ENCODE data around the gene CIAO2A. TPM values are rescaled to one million over a fixed set of nuclear protein-coding genes. Genes with fewer than 3 reads are reported as not detected.
A peak's percentile ranks its signal among the peaks of the same experiment; 100 is the strongest.

Gene CIAO2A
- total and polyA plus RNA-seq, 4 donors = 124 to 404 (median 159) TPM

DNA sequence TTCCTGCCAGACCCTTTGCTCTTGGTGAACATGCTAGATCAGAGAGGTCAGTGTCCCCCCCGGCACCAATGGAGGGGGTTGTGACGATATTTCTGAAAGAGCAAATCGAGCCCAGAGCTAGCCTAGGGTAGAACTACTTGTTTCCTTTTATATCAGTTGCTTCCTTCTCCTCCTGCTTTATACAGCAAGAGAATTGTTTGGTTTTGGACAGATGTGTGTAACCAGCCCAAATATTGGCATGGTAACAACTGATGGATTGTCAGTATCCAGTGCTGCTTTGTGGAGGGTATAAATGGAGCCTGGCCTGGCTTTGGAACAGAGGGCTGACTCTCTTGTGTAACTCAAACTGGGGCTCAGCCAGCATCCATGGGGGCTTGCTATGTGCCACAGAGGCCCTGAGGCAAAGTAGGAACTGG lies 29.3 kb upstream of the CIAO2A start:
- Histone ChIP-seq H3K27me3 (ENCODE audit: control insufficient read depth in 4 of 4, insufficient read depth in 4 of 4, low read length in 3 of 4) (no peaks in the 10 kb centered on the region), H3K4me1 (ENCODE audit: control insufficient read depth in 4 of 4, insufficient read depth in 4 of 4, low read length in 3 of 4) (peaks cover 3 to 5% (median 4%) of the 10 kb centered on the region in 4 donors), H3K9me3 (ENCODE audit: control insufficient read depth in 4 of 4, low read length in 3 of 4) (no peaks in the 10 kb centered on the region), H3K27ac (ENCODE audit: low read depth in 1 of 2, low read length in 2 of 2) (peak overlapping the region in 1 of 2 donors; percentile 13), H3K9ac (ENCODE audit: low read depth in 1 of 2, low read length in 2 of 2) (no peak overlapping the region), H3K4me3 (ENCODE audit: low read depth in 1 of 3, low read length in 3 of 3) (no peak overlapping the region), H3K36me3 (ENCODE audit: control insufficient read depth in 4 of 4, insufficient read depth in 3 of 4, low read depth in 1 of 4, low read length in 3 of 4) (peaks cover 18 to 77% (median 69%) of the 10 kb centered on the region in 4 donors)
- TF ChIP-seq, protein P1, sequence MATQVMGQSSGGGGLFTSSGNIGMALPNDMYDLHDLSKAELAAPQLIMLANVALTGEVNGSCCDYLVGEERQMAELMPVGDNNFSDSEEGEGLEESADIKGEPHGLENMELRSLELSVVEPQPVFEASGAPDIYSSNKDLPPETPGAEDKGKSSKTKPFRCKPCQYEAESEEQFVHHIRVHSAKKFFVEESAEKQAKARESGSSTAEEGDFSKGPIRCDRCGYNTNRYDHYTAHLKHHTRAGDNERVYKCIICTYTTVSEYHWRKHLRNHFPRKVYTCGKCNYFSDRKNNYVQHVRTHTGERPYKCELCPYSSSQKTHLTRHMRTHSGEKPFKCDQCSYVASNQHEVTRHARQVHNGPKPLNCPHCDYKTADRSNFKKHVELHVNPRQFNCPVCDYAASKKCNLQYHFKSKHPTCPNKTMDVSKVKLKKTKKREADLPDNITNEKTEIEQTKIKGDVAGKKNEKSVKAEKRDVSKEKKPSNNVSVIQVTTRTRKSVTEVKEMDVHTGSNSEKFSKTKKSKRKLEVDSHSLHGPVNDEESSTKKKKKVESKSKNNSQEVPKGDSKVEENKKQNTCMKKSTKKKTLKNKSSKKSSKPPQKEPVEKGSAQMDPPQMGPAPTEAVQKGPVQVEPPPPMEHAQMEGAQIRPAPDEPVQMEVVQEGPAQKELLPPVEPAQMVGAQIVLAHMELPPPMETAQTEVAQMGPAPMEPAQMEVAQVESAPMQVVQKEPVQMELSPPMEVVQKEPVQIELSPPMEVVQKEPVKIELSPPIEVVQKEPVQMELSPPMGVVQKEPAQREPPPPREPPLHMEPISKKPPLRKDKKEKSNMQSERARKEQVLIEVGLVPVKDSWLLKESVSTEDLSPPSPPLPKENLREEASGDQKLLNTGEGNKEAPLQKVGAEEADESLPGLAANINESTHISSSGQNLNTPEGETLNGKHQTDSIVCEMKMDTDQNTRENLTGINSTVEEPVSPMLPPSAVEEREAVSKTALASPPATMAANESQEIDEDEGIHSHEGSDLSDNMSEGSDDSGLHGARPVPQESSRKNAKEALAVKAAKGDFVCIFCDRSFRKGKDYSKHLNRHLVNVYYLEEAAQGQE (IDR thresholded peaks at IDR 0.05) = no peak
- TF ChIP-seq YY1 (IDR thresholded peaks at IDR 0.05) = no peak
- TF ChIP-seq FOXA1 (IDR thresholded peaks at IDR 0.05) = no peak
- no peak for TF ChIP-seq FOXA2 (IDR thresholded peaks at IDR 0.05)
- TF ChIP-seq, protein P2, sequence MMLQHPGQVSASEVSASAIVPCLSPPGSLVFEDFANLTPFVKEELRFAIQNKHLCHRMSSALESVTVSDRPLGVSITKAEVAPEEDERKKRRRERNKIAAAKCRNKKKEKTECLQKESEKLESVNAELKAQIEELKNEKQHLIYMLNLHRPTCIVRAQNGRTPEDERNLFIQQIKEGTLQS (IDR thresholded peaks at IDR 0.05) = no peak
- TF ChIP-seq RAD21 (IDR thresholded peaks at IDR 0.05) = no peak
- no peak for TF ChIP-seq TAF1 (conservative IDR thresholded peaks at IDR 0.05)
- TF ChIP-seq HNF4G (IDR thresholded peaks at IDR 0.05) = no peak
- TF ChIP-seq, protein P3, sequence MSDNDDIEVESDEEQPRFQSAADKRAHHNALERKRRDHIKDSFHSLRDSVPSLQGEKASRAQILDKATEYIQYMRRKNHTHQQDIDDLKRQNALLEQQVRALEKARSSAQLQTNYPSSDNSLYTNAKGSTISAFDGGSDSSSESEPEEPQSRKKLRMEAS (IDR thresholded peaks at IDR 0.05) = no peak
- TF ChIP-seq, protein P4, sequence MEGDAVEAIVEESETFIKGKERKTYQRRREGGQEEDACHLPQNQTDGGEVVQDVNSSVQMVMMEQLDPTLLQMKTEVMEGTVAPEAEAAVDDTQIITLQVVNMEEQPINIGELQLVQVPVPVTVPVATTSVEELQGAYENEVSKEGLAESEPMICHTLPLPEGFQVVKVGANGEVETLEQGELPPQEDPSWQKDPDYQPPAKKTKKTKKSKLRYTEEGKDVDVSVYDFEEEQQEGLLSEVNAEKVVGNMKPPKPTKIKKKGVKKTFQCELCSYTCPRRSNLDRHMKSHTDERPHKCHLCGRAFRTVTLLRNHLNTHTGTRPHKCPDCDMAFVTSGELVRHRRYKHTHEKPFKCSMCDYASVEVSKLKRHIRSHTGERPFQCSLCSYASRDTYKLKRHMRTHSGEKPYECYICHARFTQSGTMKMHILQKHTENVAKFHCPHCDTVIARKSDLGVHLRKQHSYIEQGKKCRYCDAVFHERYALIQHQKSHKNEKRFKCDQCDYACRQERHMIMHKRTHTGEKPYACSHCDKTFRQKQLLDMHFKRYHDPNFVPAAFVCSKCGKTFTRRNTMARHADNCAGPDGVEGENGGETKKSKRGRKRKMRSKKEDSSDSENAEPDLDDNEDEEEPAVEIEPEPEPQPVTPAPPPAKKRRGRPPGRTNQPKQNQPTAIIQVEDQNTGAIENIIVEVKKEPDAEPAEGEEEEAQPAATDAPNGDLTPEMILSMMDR (IDR thresholded peaks at IDR 0.05; ENCODE audit: low read depth, low read length, missing input control) = no peak
- no peak for TF ChIP-seq SP1 (IDR thresholded peaks at IDR 0.05)
- TF ChIP-seq RXRA (IDR thresholded peaks at IDR 0.05) = no peak
- TF ChIP-seq GABPA (IDR thresholded peaks at IDR 0.05 in 1 of 2, conservative IDR thresholded peaks at IDR 0.05 in 1 of 2) = no peak
- no peak for TF ChIP-seq JUND (IDR thresholded peaks at IDR 0.05)
- TF ChIP-seq, protein P5, sequence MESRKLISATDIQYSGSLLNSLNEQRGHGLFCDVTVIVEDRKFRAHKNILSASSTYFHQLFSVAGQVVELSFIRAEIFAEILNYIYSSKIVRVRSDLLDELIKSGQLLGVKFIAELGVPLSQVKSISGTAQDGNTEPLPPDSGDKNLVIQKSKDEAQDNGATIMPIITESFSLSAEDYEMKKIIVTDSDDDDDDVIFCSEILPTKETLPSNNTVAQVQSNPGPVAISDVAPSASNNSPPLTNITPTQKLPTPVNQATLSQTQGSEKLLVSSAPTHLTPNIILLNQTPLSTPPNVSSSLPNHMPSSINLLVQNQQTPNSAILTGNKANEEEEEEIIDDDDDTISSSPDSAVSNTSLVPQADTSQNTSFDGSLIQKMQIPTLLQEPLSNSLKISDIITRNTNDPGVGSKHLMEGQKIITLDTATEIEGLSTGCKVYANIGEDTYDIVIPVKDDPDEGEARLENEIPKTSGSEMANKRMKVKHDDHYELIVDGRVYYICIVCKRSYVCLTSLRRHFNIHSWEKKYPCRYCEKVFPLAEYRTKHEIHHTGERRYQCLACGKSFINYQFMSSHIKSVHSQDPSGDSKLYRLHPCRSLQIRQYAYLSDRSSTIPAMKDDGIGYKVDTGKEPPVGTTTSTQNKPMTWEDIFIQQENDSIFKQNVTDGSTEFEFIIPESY (IDR thresholded peaks at IDR 0.05) = no peak
- no peak for TF ChIP-seq NR2F2 (IDR thresholded peaks at IDR 0.05)
- DNase-seq (ENCODE audit: low spot score) = no peak
- WGBS = 78% methylated on average over 3 of the region's 3 CpGs

DNA sequence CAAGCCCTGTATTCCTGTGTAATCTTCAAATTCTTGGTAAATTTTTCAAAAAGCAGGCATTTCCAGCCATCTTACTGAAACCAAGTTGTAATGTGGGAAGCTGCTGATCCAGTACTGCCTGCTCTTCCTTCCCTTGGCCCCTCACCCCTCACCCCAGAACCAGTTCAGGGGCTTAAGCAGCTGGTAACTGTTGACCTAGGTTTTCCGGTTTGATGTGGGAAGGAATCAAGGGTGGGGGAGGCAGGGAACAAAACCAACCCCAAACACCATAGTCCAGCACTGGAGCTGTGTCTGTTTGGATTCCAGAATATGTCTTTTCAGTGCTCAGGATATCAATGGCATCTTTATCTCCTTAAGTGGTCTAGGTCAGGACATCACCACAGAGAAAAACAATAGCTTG lies 28.8 kb upstream of the CIAO2A start:
- TF ChIP-seq, protein P3 (IDR thresholded peaks at IDR 0.05) = no peak
- TF ChIP-seq NR2F2 (IDR thresholded peaks at IDR 0.05) = peak; percentile 66
- H3K36me3 ChIP-seq (ENCODE audit: control insufficient read depth in 4 of 4, insufficient read depth in 3 of 4, low read depth in 1 of 4, low read length in 3 of 4) = peaks cover 18 to 77% (median 68%) of the 10 kb centered on the region in 4 donors
- no peaks in the 10 kb centered on the region for H3K9me3 ChIP-seq (ENCODE audit: control insufficient read depth in 4 of 4, low read length in 3 of 4)
- DNase-seq (ENCODE audit: low spot score) = no peak
- H3K9ac ChIP-seq (ENCODE audit: low read depth in 1 of 2, low read length in 2 of 2) = no peak overlapping the region
- no peaks in the 10 kb centered on the region for H3K27me3 ChIP-seq (ENCODE audit: control insufficient read depth in 4 of 4, insufficient read depth in 4 of 4, low read length in 3 of 4)
- no peak overlapping the region for H3K4me3 ChIP-seq (ENCODE audit: low read depth in 1 of 3, low read length in 3 of 3)
- peaks cover 3 to 5% (median 4%) of the 10 kb centered on the region in 4 donors for H3K4me1 ChIP-seq (ENCODE audit: control insufficient read depth in 4 of 4, insufficient read depth in 4 of 4, low read length in 3 of 4)
- H3K27ac ChIP-seq (ENCODE audit: low read depth in 1 of 2, low read length in 2 of 2) = peak overlapping the region in 1 of 2 donors; percentile 13
- 69% methylated on average over 1 of the region's 1 CpG for WGBS

Measured in liver (tissue), 9 donors.